Measurements from ENCODE around the gene LTO1.

DNA sequence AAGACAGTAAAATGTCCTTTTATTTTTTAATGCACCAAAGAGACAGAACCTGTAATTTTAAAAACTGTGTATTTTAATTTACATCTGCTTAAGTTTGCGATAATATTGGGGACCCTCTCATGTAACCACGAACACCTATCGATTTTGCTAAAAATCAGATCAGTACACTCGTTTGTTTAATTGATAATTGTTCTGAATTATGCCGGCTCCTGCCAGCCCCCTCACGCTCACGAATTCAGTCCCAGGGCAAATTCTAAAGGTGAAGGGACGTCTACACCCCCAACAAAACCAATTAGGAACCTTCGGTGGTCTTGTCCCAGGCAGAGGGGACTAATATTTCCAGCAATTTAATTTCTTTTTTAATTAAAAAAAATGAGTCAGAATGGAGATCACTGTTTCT, 35.3 kb downstream of the LTO1 start:
- no peak for TF ChIP-seq POLR2A (IDR thresholded peaks at IDR 0.05; ENCODE audit: low read length)
- TF ChIP-seq GATA1 (IDR thresholded peaks at IDR 0.05; ENCODE audit: low read depth, low read length): no peak

Measured in erythroblast (primary cell).